ENCODE results near the gene RFTN1. TPM values are rescaled to one million over a fixed set of nuclear protein-coding genes. Genes with fewer than 3 reads are reported as not detected.

The RFTN1 gene
- total and polyA plus RNA-seq, 2 donors (not counting 1 experiment from before 2014, with no cell fraction given) = 32.4 to 156 TPM

GRCh38 chr3:16290007-16290826, 223.3 kb downstream of the RFTN1 start:
- Histone ChIP-seq H3K27me3 (replicated peaks in 1 of 4; ENCODE audit: control extremely low read depth in 1 of 4, control insufficient read depth in 3 of 4, insufficient read depth in 4 of 4, low read length in 3 of 4) (no peaks in the 10 kb centered on the region), H3K79me2 (ENCODE audit: control insufficient read depth, insufficient read depth, low read length) (peaks cover 18% of the 10 kb centered on the region), H3K4me1 (ENCODE audit: control insufficient read depth in 2 of 2, insufficient read depth in 2 of 2, low read length in 2 of 2) (peaks cover 23 to 29% of the 10 kb centered on the region in 2 donors), H3K36me3 (replicated peaks in 1 of 2; ENCODE audit: control extremely low read depth in 1 of 2, control insufficient read depth in 1 of 2, extremely low read depth in 1 of 2, insufficient read depth in 2 of 2, low read length in 1 of 2) (no peaks in the 10 kb centered on the region), H3K9ac (ENCODE audit: low read length) (no peak overlapping the region), H2AFZ (ENCODE audit: insufficient read depth, low read depth, low read length, poor library complexity, severe bottlenecking) (no peak overlapping the region), H4K20me1 (ENCODE audit: control insufficient read depth, insufficient read depth, low read length, poor library complexity, severe bottlenecking) (no peaks in the 10 kb centered on the region), H3K4me3 (ENCODE audit: control extremely low read depth in 1 of 5, extremely low read depth in 1 of 5, insufficient read depth in 1 of 5, low read depth in 2 of 5, low read length in 4 of 5) (no peak overlapping the region), H3K4me2 (replicated peaks; ENCODE audit: low read depth, low read length, poor library complexity, severe bottlenecking) (peak overlapping the region; percentile 26), H3K27ac (ENCODE audit: low read length in 2 of 2) (peak overlapping the region in 1 of 2 donors; percentile 39), H3K9me3 (ENCODE audit: control extremely low read depth in 1 of 3, control insufficient read depth in 2 of 3, insufficient read depth in 1 of 3, low read length in 2 of 3) (peaks cover 0 to 5% (median 3%) of the 10 kb centered on the region in 3 donors)
- DNase-seq = peak; percentile 69
- TF ChIP-seq EZH2 (IDR thresholded peaks at IDR 0.05; ENCODE audit: borderline replicate concordance, insufficient read depth, low read depth, low read length, poor library complexity, severe bottlenecking) (no peak), CTCF (IDR thresholded peaks at IDR 0.05) (peak; percentile 96)
- peak; percentile 63 for ATAC-seq (ENCODE audit: low read depth)
- no peaks in the 10 kb centered on the region for H3K9me3 Mint-ChIP-seq (ENCODE audit: insufficient read depth)
- H3K27me3 Mint-ChIP-seq = no peaks in the 10 kb centered on the region
- no peak overlapping the region for H3K4me3 Mint-ChIP-seq
- ChIA-PET CTCF (interaction anchor here (0.6 to 6.4 kb wide), 48 partner anchors 9 to 944 kb away, joined by 3 to 220 read pairs (median 6); partner anchors contain the start of genes DPH3 and OXNAD1), POLR2A (interaction anchor here (1.7 kb wide), 1 partner anchor 260 kb away, joined by 4 read pairs; no protein-coding TSS in a partner anchor)
- H3K4me1 Mint-ChIP-seq = peaks cover 34% of the 10 kb centered on the region
- intact Hi-C loops (cut with micrococcal nuclease) = loop anchor here (1.0 to 5.0 kb wide), 5 partner anchors 22 to 260 kb away; no protein-coding TSS in a partner anchor
- H3K27ac Mint-ChIP-seq = no peak overlapping the region
- no CpG with 5 or more reads among the region's 3 CpGs for WGBS (ENCODE audit: insufficient coverage)
